A673 (cell line): ENCODE results near the gene SHISA9. TPM values are rescaled to one million over a fixed set of nuclear protein-coding genes. Genes with fewer than 3 reads are reported as not detected.

Experiments
- BruUV-seq: library from RNA; stranded (reverse); fragments of 400-500 nt; replicated peaks from 2 replicates; lab custom pipeline; 2021; lab: Mats Ljungman, UMichigan
- CTCF ChIA-PET: fragments of 300-600 bp; sonication (Branson Sonifier 250); formaldehyde crosslinking; loops from one replicate; lab custom pipeline; 2022; ENCODE audit warnings: antibody characterized with exemption; lab: Charles Lee
- POLR2A ChIA-PET: fragments of 300-600 bp; sonication (Branson Sonifier 250); formaldehyde crosslinking; loops from one replicate; lab custom pipeline; 2022; ENCODE audit warnings: antibody characterized with exemption; ENCODE audit not compliant: low non-redundant PET; lab: Charles Lee
- DNase-seq: peaks from one replicate; pipeline ENCODE4 v3.0.0-alpha.2; 2015; ENCODE audit warnings: low spot score
- H3K27ac ChIP-seq: fragments of 200-600 bp; sonication (generic); 2 replicates; pipeline ENCODE4 v1.5.1; 2016; ENCODE audit warnings: mixed run types, low read depth, mild to moderate bottlenecking, mixed read lengths, antibody characterized with exemption, low read length; ENCODE audit not compliant: poor library complexity, severe bottlenecking
- H3K27me3 ChIP-seq: fragments of 200-600 bp; sonication (generic); replicated peaks from 2 replicates; pipeline ENCODE4 v1.6.1; 2017; ENCODE audit warnings: mixed run types, low read depth, mild to moderate bottlenecking, mixed read lengths, antibody characterized with exemption, low read length; ENCODE audit not compliant: insufficient read depth, poor library complexity
- H3K36me3 ChIP-seq: fragments of 200-600 bp; sonication (generic); 2 replicates; pipeline ENCODE4 v1.6.1; 2016; ENCODE audit warnings: mixed run types, mild to moderate bottlenecking, mixed read lengths, antibody characterized with exemption, low read length; ENCODE audit not compliant: insufficient read depth, poor library complexity, severe bottlenecking
- H3K4me1 ChIP-seq: fragments of 200-600 bp; sonication (generic); 2 replicates; pipeline ENCODE4 v1.6.1; 2017; ENCODE audit warnings: mixed run types, mild to moderate bottlenecking, mixed read lengths, antibody characterized with exemption, low read length; ENCODE audit not compliant: insufficient read depth, poor library complexity, severe bottlenecking
- H3K4me3 ChIP-seq: fragments of 200-600 bp; sonication (generic); 2 replicates; pipeline ENCODE4 v1.5.1; 2016; ENCODE audit warnings: low read depth, mixed run types, mild to moderate bottlenecking, mixed read lengths, low read length; ENCODE audit not compliant: poor library complexity, severe bottlenecking
- H3K9me3 ChIP-seq: fragments of 200-600 bp; sonication (generic); 2 replicates; pipeline ENCODE4 v1.6.1; 2016; ENCODE audit warnings: mixed run types, low read depth, mild to moderate bottlenecking, mixed read lengths, antibody characterized with exemption, low read length; ENCODE audit not compliant: poor library complexity, severe bottlenecking
- CTCF ChIP-seq: fragments of 300-800, 200-600 bp; sonication (generic); conservative IDR thresholded peaks from 2 replicates; pipeline ENCODE4 v1.5.1; 2017; ENCODE audit warnings: low read depth, mild to moderate bottlenecking, antibody characterized with exemption, low read length, moderate library complexity, mixed read lengths
- EZH2 ChIP-seq: fragments of 200-600 bp; sonication (generic); IDR thresholded peaks from 2 replicates; pipeline ENCODE4 v1.6.1; 2017; ENCODE audit warnings: borderline replicate concordance, low read depth, mild to moderate bottlenecking, mixed read lengths, antibody characterized with exemption, low read length; ENCODE audit not compliant: poor library complexity, severe bottlenecking
- intact Hi-C: fragments of 100-400 bp; cut with micrococcal nuclease; formaldehyde crosslinking; loops from one replicate; pipeline ENCODE4 v1.10.0; 2022; ENCODE audit not compliant: unreplicated experiment
- total RNA-seq: library from RNA; stranded (reverse); gene quantifications from 2 replicates; pipeline ENCODE4 v1.2.3, GENCODE V29; 2021

SHISA9 gene
- total RNA-seq, 1 experiment from 2014 or later: not detected

- TF ChIP-seq CTCF: no peak
- no peak for TF ChIP-seq EZH2
- H3K4me1 ChIP-seq: no peaks in the 10 kb centered on the region
- ChIA-PET CTCF (no interaction called here), POLR2A (no interaction called here)
- H3K9me3 ChIP-seq: no peaks in the 10 kb centered on the region
- no peak for DNase-seq
- no TSS peak for BruUV-seq
- no peak overlapping the region for H3K27ac ChIP-seq
- H3K36me3 ChIP-seq: no peaks in the 10 kb centered on the region
- no peak overlapping the region for H3K4me3 ChIP-seq
- intact Hi-C loops: no loop called here
- peaks cover 55% of the 10 kb centered on the region for H3K27me3 ChIP-seq
Observed at GRCh38 chr16:12901204-12901596, 198 bp upstream of the SHISA9 start.

- no peaks in the 10 kb centered on the region for H3K36me3 ChIP-seq
- no peak for DNase-seq
- POLR2A ChIA-PET: interaction anchor here (0.6 kb wide), 1 partner anchor 1000 kb away, joined by 4 read pairs; no protein-coding TSS in a partner anchor
- no peaks in the 10 kb centered on the region for H3K4me1 ChIP-seq
- no peak for TF ChIP-seq CTCF
- TF ChIP-seq EZH2: peak; percentile 44
- CTCF ChIA-PET: interaction anchor here (0.6 kb wide), 1 partner anchor 29 kb away, joined by 5 read pairs; no protein-coding TSS in a partner anchor
- BruUV-seq: no TSS peak
- intact Hi-C loops: no loop called here
- H3K9me3 ChIP-seq: no peaks in the 10 kb centered on the region
- no peak overlapping the region for H3K4me3 ChIP-seq
- no peak overlapping the region for H3K27ac ChIP-seq
- H3K27me3 ChIP-seq: peaks cover 55% of the 10 kb centered on the region
Observed at GRCh38 chr16:12902511-12903372, 1.3 kb downstream of the SHISA9 start.

GRCh38 chr16:12903407-12904328 is 2.3 kb downstream of the SHISA9 start:
- no peaks in the 10 kb centered on the region for H3K4me1 ChIP-seq
- H3K4me3 ChIP-seq: no peak overlapping the region
- ChIA-PET CTCF (no interaction called here), POLR2A (interaction anchor here (0.6 kb wide), 1 partner anchor 1001 kb away, joined by 4 read pairs; no protein-coding TSS in a partner anchor)
- H3K27ac ChIP-seq: no peak overlapping the region
- H3K36me3 ChIP-seq: no peaks in the 10 kb centered on the region
- H3K27me3 ChIP-seq: peaks cover 54% of the 10 kb centered on the region
- no peaks in the 10 kb centered on the region for H3K9me3 ChIP-seq
- DNase-seq: no peak
- intact Hi-C loops: no loop called here
- no TSS peak for BruUV-seq
- TF ChIP-seq CTCF (no peak), EZH2 (no peak)
